Panc1 (cell line): ENCODE results near the gene SEBOX. TPM values are rescaled to one million over a fixed set of nuclear protein-coding genes. Genes with fewer than 3 reads are reported as not detected.

Experiments
- ATAC-seq: fragments of 200-7000 bp; cut with Tn5 transposase; 2 replicates; pipeline ENCODE4 v1.9.1; 2020; ENCODE audit warnings: mild to moderate bottlenecking, moderate library complexity
- BruUV-seq: library from RNA; stranded (reverse); fragments of 400-500 nt; replicated peaks from 2 replicates; lab custom pipeline; 2021; lab: Mats Ljungman, UMichigan
- CTCF ChIA-PET: fragments of 300-600 bp; sonication (Branson Sonifier 250); formaldehyde crosslinking; loops from one replicate; lab custom pipeline; 2022; ENCODE audit warnings: antibody characterized with exemption; lab: Charles Lee
- POLR2A ChIA-PET: fragments of 300-600 bp; sonication (Branson Sonifier 250); formaldehyde crosslinking; loops from one replicate; lab custom pipeline; 2022; ENCODE audit warnings: antibody characterized with exemption; lab: Charles Lee
- DNase-seq: peaks from one replicate; pipeline ENCODE4 v3.0.0-alpha.2; 2010; ENCODE audit warnings: low read depth, low spot score
- H3K27ac ChIP-seq: 2 replicates; pipeline ENCODE4 v1.5.1; 2011; ENCODE audit warnings: mild to moderate bottlenecking, low read length, inconsistent platforms
- H3K27me3 ChIP-seq: fragments of 200-500 bp; sonication (Bioruptor generic); 2 replicates; pipeline ENCODE4 v1.6.0; 2014; ENCODE audit warnings: low read length, inconsistent platforms; ENCODE audit not compliant: control insufficient read depth, insufficient read depth
- H3K36me3 ChIP-seq: fragments of 200-500 bp; sonication (Bioruptor generic); 2 replicates; pipeline ENCODE4 v1.5.1; 2014; ENCODE audit warnings: inconsistent platforms, mild to moderate bottlenecking, low read length, moderate library complexity; ENCODE audit not compliant: control insufficient read depth, insufficient read depth
- H3K4me1 ChIP-seq: 2 replicates; pipeline ENCODE4 v1.5.1; 2011; ENCODE audit warnings: inconsistent platforms, mild to moderate bottlenecking, low read length, moderate library complexity; ENCODE audit not compliant: control insufficient read depth, insufficient read depth
- H3K4me3 ChIP-seq, 2 experiments: 2 replicates each; pipeline ENCODE4 v1.5.1; 2011 to 2012; ENCODE audit warnings: low read depth in 2 of 2, low read length in 2 of 2, mild to moderate bottlenecking in 2 of 2, inconsistent platforms in 1 of 2, moderate library complexity in 1 of 2
- H3K9me3 ChIP-seq: fragments of 200-500 bp; sonication (Bioruptor generic); 2 replicates; pipeline ENCODE4 v1.5.1; 2014; ENCODE audit warnings: low read depth, mild to moderate bottlenecking, inconsistent platforms, low read length, moderate library complexity; ENCODE audit not compliant: control insufficient read depth, insufficient read depth
- CTCF ChIP-seq: fragments of 450-650 bp; IDR thresholded peaks from 2 replicates; pipeline ENCODE4 v1.5.1; 2017; ENCODE audit warnings: mild to moderate bottlenecking
- POLR2AphosphoS5 ChIP-seq: IDR thresholded peaks from 2 replicates; pipeline ENCODE4 v1.6.1; 2012; ENCODE audit warnings: mild to moderate bottlenecking, low read depth, low read length, moderate library complexity
- SIN3A ChIP-seq: IDR thresholded peaks from 2 replicates; pipeline ENCODE4 v1.6.1; 2012; ENCODE audit warnings: low read depth, mild to moderate bottlenecking, low read length, moderate library complexity, borderline replicate concordance; ENCODE audit not compliant: insufficient read depth
- TCF7L2 ChIP-seq: IDR thresholded peaks from 2 replicates; pipeline ENCODE4 v1.6.1; 2011; ENCODE audit warnings: mild to moderate bottlenecking, low read depth, low read length, inconsistent platforms
- in situ Hi-C: cut with HindIII; loops from 2 replicates; pipeline ENCODE4 v1.10.0; 2016; ENCODE audit warnings: low sequenced_read_pairs, low pct_unique_long_range_greater_than_20kb
- intact Hi-C: fragments of 100-400 bp; cut with micrococcal nuclease; formaldehyde crosslinking; loops from one replicate; pipeline ENCODE4 v1.10.0; 2022; ENCODE audit not compliant: unreplicated experiment
- microRNA-seq: library from miRNA; unstranded; fragments of <30 nt; microRNA quantifications from one replicate; pipeline ENCODE4 v1.1.0, GENCODE V29; 2020; ENCODE audit not compliant: unreplicated experiment
- total RNA-seq: library from RNA; stranded (reverse); gene quantifications from one replicate; pipeline ENCODE4 v1.2.1, GENCODE V29; 2021; ENCODE audit not compliant: unreplicated experiment
- TF ChIP-seq, protein P1 (sequence below), 2 experiments: IDR thresholded peaks; 2 replicates each; pipeline ENCODE4 v1.6.1; 2011 to 2012; ENCODE audit warnings: low read depth in 2 of 2, control low read depth in 1 of 2, low read length in 1 of 2, mild to moderate bottlenecking in 1 of 2, moderate library complexity in 1 of 2; ENCODE audit not compliant: insufficient read depth in 1 of 2

The SEBOX gene
- total RNA-seq, 1 experiment from 2014 or later = not detected

DNA sequence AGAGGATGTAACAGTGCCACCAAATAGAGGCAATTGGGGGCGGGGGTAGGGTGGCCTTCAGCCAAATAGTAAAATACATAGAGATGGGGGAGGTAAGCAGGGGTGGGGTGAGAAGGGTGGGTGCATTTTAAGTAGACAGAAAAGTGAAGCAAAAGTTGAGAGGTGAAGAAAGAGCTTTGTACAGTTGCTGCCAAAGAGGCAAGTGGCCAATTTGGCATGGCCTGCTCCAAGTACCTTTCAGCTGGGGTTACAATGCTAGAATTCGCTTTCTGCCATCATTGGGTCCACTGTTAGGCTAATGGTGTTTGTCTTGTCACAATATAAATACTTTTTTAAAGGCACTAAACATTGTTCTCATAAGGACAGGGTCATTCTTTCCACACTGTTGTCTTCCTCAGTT is 51.2 kb downstream of the SEBOX start:
- Histone ChIP-seq H3K36me3 (no peaks in the 10 kb centered on the region), H3K27me3 (no peaks in the 10 kb centered on the region), H3K27ac (no peak overlapping the region), H3K4me3 (no peak overlapping the region), H3K4me1 (peaks cover 6% of the 10 kb centered on the region), H3K9me3 (no peaks in the 10 kb centered on the region)
- in situ Hi-C loops (no loop called here), intact Hi-C loops (no loop called here)
- ATAC-seq (no peak), DNase-seq (no peak)
- ChIA-PET POLR2A (no interaction called here), CTCF (no interaction called here)
- TF ChIP-seq POLR2AphosphoS5 (no peak), TCF7L2 (no peak), SIN3A (no peak), CTCF (no peak)
- TF ChIP-seq, protein P1, sequence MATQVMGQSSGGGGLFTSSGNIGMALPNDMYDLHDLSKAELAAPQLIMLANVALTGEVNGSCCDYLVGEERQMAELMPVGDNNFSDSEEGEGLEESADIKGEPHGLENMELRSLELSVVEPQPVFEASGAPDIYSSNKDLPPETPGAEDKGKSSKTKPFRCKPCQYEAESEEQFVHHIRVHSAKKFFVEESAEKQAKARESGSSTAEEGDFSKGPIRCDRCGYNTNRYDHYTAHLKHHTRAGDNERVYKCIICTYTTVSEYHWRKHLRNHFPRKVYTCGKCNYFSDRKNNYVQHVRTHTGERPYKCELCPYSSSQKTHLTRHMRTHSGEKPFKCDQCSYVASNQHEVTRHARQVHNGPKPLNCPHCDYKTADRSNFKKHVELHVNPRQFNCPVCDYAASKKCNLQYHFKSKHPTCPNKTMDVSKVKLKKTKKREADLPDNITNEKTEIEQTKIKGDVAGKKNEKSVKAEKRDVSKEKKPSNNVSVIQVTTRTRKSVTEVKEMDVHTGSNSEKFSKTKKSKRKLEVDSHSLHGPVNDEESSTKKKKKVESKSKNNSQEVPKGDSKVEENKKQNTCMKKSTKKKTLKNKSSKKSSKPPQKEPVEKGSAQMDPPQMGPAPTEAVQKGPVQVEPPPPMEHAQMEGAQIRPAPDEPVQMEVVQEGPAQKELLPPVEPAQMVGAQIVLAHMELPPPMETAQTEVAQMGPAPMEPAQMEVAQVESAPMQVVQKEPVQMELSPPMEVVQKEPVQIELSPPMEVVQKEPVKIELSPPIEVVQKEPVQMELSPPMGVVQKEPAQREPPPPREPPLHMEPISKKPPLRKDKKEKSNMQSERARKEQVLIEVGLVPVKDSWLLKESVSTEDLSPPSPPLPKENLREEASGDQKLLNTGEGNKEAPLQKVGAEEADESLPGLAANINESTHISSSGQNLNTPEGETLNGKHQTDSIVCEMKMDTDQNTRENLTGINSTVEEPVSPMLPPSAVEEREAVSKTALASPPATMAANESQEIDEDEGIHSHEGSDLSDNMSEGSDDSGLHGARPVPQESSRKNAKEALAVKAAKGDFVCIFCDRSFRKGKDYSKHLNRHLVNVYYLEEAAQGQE (IDR thresholded peaks at IDR 0.05; ENCODE audit: insufficient read depth in 1 of 2, low read depth in 2 of 2, low read length in 1 of 2) = no peak
- no TSS peak for BruUV-seq

Small RNA genes within 50 kb of the gene (microRNA-seq; reads per million reads assigned to microRNA genes)
- gene MIR4723 = 2.5 reads per million

Other genes with a start within 250 kb of the SEBOX start
- 78.7 TPM for gene TMEM97, start 46.0 kb downstream of the SEBOX start, total RNA-seq
- 25.4 TPM for gene IFT20, start 29.7 kb downstream of the SEBOX start, total RNA-seq
- gene TNFAIP1, start 29.4 kb downstream of the SEBOX start, total RNA-seq = 55.8 TPM
- 175 TPM for gene POLDIP2, start 7.7 kb downstream of the SEBOX start, total RNA-seq
- gene VTN, start 5.1 kb upstream of the SEBOX start, total RNA-seq = 2.3 TPM
- 17.4 TPM for gene SARM1, start 6.5 kb upstream of the SEBOX start, total RNA-seq
- 16.9 TPM for gene SLC46A1, start 41.0 kb upstream of the SEBOX start, total RNA-seq
- gene SLC13A2, start 108.4 kb upstream of the SEBOX start, total RNA-seq = not detected
- not detected for gene FOXN1, start 141.1 kb upstream of the SEBOX start, total RNA-seq
- 44.7 TPM for gene UNC119, start 187.4 kb upstream of the SEBOX start, total RNA-seq
- 78.8 TPM for gene PIGS, start 206.3 kb upstream of the SEBOX start, total RNA-seq
- 13.4 TPM for gene ALDOC, start 211.7 kb upstream of the SEBOX start, total RNA-seq
- gene SPAG5, start 233.8 kb upstream of the SEBOX start, total RNA-seq = 152 TPM
- 17.2 TPM for gene RSKR, start 249.0 kb upstream of the SEBOX start, total RNA-seq